Measurements from ENCODE around the gene ITGA2.

The ITGA2 gene

GRCh38 chr5:53055365-53055764 is 66.2 kb downstream of the ITGA2 start:
- H3K4me3 ChIP-seq (ENCODE audit: control insufficient read depth, low read depth, low read length): no peak overlapping the region
- DNase-seq (ENCODE audit: low read depth): no peak
- no peak for TF ChIP-seq CTCF (conservative IDR thresholded peaks at IDR 0.05; ENCODE audit: control insufficient read depth, insufficient read depth, low read depth, low read length)

- no peak for TF ChIP-seq CTCF (conservative IDR thresholded peaks at IDR 0.05; ENCODE audit: control insufficient read depth, insufficient read depth, low read depth, low read length)
- peak; percentile 27 for DNase-seq (ENCODE audit: low read depth)
- H3K4me3 ChIP-seq (ENCODE audit: control insufficient read depth, low read depth, low read length): no peak overlapping the region
These were observed 70.1 kb downstream of the ITGA2 start for GRCh38 chr5:53059281-53059680.

GRCh38 chr5:53063176-53063575 is 74.0 kb downstream of the ITGA2 start:
- no peak for TF ChIP-seq CTCF (conservative IDR thresholded peaks at IDR 0.05; ENCODE audit: control insufficient read depth, insufficient read depth, low read depth, low read length)
- no peak overlapping the region for H3K4me3 ChIP-seq (ENCODE audit: control insufficient read depth, low read depth, low read length)
- peak; percentile 41 for DNase-seq (ENCODE audit: low read depth)

- no peak for DNase-seq (ENCODE audit: low read depth)
- H3K4me3 ChIP-seq (ENCODE audit: control insufficient read depth, low read depth, low read length): no peak overlapping the region
- TF ChIP-seq CTCF (conservative IDR thresholded peaks at IDR 0.05; ENCODE audit: control insufficient read depth, insufficient read depth, low read depth, low read length): no peak
These were observed 74.6 kb downstream of the ITGA2 start for GRCh38 chr5:53063791-53064190.

- TF ChIP-seq CTCF (conservative IDR thresholded peaks at IDR 0.05; ENCODE audit: control insufficient read depth, insufficient read depth, low read depth, low read length): no peak
- no peak for DNase-seq (ENCODE audit: low read depth)
These were observed 76.9 kb downstream of the ITGA2 start for GRCh38 chr5:53066088-53066487.

GRCh38 chr5:53067641-53068040 is 78.5 kb downstream of the ITGA2 start:
- TF ChIP-seq CTCF (conservative IDR thresholded peaks at IDR 0.05; ENCODE audit: control insufficient read depth, insufficient read depth, low read depth, low read length): no peak
- H3K4me3 ChIP-seq (ENCODE audit: control insufficient read depth, low read depth, low read length): no peak overlapping the region
- DNase-seq (ENCODE audit: low read depth): peak; percentile 69

More at GRCh38 chr5:53066088-53066487, 76.9 kb downstream of the ITGA2 start:
- H3K4me3 ChIP-seq (ENCODE audit: control insufficient read depth, low read depth, low read length): no peak overlapping the region

GRCh38 chr5:53068291-53068836 is 79.2 kb downstream of the ITGA2 start:
- H3K4me3 ChIP-seq (ENCODE audit: control insufficient read depth, low read depth, low read length): no peak overlapping the region
- TF ChIP-seq CTCF (conservative IDR thresholded peaks at IDR 0.05; ENCODE audit: control insufficient read depth, insufficient read depth, low read depth, low read length): no peak
- DNase-seq (ENCODE audit: low read depth): peak; percentile 31
